HPDE6-E6E7 (cell line): ENCODE data around the gene LMF2.

Experiments
- DNase-seq: peaks from one replicate; pipeline ENCODE4 v3.0.0; 2011; ENCODE audit warnings: missing footprints; ENCODE audit errors: extremely low spot score

Gene LMF2

DNA sequence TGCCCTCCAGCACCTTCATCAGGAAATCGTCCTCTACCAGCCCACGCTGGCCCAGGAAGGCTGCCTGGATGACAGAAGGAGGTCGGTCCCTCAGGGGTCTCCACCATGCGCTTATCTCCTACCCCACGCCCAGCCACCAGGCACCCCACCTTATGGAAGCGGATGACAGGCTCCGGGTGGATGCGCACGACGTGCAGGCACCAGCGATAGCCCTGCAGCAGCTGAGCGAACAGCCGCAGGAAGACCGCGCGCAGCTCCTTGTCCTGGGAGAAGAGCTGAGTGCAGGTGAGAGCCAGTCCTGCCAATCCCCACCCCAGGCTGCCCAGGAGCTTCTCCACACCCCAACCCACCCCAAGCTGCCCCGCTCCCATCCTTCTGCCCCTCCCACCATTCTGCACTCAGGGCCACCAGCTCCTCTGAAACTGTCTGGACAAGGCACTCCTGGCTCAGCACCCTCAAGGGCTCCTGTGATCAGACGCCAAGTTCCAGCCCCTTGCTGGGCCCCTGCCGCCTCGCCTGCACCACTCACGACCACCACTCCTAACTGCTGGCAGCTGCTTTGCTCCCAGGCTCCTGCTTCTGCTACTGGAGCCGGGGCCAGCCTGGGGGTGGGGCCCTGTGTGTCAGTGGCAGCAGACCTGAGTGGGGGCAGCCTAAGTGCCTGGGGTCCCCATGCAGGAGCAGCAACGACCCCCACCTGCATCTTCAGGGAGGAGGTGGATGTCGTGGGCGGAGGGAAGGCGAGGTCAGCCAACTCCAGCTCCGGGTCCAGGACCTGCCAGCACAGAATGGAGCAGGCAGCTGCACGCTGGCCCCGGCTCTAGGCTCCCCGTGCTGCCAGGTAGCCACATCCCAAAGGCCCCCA lies 42.2 kb downstream of the LMF2 start:
- no peak for DNase-seq

DNA sequence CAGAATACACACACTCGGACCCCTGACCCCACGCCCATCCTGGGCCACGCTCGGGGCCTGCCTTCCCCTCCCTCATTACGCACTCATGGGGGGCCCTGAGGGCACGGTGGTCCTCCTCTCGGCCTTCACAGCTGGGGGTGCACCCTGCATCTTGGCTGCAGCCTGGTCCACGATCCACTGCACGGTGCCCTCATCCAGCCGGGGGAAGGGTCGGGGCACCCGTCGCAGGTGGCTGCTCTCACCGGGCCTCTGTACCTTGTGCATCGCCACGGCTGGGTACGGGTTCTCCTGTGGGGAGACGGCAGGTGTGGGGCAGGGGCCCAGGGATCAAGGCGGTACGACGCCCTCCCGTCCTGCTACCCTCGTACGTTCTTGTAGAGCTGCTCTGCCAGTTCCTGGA lies 43.1 kb downstream of the LMF2 start:
- no peak for DNase-seq

GRCh38 chr22:50463188-50463900 lies 44.2 kb downstream of the LMF2 start:
- no peak for DNase-seq

GRCh38 chr22:50461979-50462540 lies 45.4 kb downstream of the LMF2 start:
- DNase-seq, result no peak

- no peak for DNase-seq
Measured at GRCh38 chr22:50461536-50461935, 46.0 kb downstream of the LMF2 start.

GRCh38 chr22:50460938-50461337 lies 46.6 kb downstream of the LMF2 start:
- DNase-seq, result no peak

GRCh38 chr22:50459496-50460140 lies 47.9 kb downstream of the LMF2 start:
- DNase-seq, result no peak

GRCh38 chr22:50459016-50459415 lies 48.5 kb downstream of the LMF2 start:
- no peak for DNase-seq

DNA sequence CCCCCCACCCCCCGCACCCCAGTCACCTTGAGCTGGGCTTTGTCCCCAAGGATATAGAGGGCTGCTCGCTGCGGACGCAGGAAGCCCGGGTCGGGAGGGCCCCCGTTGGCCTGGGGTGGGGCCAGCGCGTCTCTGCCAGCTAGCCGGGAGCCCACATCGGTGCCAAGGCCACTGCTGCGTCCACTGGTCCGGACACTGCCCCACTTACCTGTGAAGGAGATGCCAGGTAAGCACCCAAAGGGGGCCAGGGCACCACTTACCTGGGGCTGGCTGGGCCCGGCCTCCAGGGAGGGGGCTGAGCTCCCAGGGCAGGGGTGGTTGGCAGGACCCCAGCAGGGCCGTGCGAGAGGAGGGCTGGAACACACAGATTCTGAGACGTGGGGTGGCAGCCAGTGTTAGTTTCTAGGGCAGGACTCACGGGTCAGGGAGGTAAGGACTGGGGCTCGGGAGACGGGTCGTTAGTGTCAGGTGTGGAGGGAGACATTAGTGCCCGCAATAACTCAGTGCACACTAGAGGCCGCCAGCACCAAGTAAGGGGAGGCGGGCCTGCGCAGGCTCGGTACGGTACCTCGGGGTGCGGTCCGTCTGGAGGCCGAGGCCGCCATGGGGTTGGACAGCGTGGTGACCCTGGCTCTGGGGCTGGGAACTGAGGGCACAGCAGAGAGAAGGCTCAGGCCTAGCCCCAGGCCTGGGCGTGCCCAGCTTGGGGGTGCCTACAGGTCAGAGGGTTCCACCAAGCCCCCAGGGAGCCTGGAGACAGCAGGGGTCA lies 50.9 kb downstream of the LMF2 start:
- DNase-seq, result no peak

DNA sequence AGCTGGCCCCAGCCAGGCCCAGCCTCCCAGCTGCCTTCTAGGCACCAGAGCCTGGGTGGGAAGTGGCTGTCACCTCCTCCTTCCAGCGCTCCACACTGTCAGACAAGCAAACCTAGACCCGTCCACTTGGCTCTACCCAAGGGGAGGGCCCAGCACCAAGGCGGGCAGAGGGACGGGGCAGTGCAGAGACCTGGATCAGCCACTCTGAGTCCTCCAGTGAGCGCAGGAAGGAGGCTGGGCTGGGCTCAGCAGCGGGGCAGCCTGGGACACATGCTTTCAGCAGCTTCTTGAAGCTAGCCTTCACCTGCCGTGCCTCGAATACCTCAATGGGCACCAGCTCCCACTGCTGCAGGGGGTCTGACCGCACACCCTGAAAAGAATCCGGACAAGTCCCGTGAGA lies 51.5 kb downstream of the LMF2 start:
- DNase-seq, result no peak

DNA sequence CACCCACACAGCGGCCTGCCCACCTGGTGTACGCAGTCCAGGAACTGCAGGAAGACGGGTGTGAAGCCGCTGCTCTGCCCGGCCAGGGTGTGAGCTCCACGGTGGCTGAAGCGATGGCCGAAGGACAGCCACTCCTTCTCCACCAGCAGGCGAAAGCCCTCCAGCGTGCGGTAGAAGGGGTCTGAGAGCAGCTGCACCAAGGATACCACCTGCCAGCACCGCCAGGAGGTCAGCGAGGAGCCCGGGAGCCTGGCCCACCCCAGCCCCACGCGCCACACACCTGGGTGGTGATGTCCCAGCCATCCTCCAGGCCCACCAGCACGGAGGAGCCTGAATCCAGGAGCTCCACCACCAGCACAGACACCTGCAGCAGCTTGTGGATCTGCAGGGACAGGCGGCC lies 52.3 kb downstream of the LMF2 start:
- no peak for DNase-seq

GRCh38 chr22:50454556-50455075 lies 52.9 kb downstream of the LMF2 start:
- no peak for DNase-seq
